Stimulated activated CD8-positive, alpha-beta memory T cell treated with anti-CD3 and anti-CD28 coated beads, Interleukin-15, amount 100 ng/mL, for 48 hours (primary cell): Measurements from ENCODE around the gene SEC14L3.
A peak's percentile ranks its signal among the peaks of the same experiment; 100 is the strongest.
"Not testable (repeated sequence)": the region's sequence is repeated elsewhere in the genome, so short reads cannot be mapped to it uniquely, and the experiment has no call there.

Experiments used
- DNase-seq, 2 donors: peaks; one replicate each; pipeline ENCODE4 v3.0.0-alpha.2; 2020; ENCODE audit warnings: low read depth in 2 of 2

SEC14L3 gene

DNA sequence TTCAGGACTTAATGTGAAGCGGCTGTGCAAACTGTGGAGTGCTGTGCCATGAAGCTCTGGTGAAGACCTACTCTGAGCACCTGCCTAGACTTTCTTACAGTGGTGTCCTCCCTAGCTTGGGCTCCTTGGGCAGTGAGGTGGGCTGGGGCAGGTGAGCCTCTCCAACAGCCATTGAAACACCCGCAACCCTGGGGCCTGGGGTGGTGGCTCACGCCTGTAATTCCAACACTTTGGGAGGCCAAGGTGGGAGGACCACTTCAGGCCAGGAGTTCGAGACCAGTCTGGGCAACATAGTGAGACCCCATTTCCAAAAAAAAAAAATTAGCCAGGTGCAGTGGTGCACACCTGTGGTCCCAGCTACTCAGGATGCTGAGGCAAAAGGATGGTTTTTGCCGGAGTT is 14.3 kb upstream of the SEC14L3 start:
- DNase-seq, result no peak

GRCh38 chr22:30485362-30485988 is 13.7 kb upstream of the SEC14L3 start:
- DNase-seq, result peak; percentile 54 to 59

DNA sequence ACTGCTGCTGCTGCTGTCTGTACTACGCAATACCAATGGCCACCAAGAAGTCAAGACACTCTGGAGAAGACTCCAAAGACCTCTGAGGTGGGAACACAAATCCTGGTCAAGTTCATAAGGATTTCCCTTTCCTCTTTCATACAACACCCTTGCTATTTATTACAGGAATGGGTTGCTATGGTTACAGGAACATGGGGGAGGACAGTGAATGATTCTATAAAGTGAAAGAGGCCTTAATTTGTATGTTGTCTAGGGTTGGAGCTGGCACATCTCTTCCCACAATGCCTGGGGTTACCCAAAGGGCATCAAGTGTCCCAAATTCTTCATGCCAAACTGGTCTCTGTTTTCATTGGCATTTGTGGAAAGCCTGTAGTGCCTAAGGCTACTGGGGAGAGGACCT is 11.4 kb upstream of the SEC14L3 start:
- DNase-seq, result no peak

GRCh38 chr22:30481711-30482110 is 9.9 kb upstream of the SEC14L3 start:
- DNase-seq, result no peak

GRCh38 chr22:30479981-30480380 is 8.2 kb upstream of the SEC14L3 start:
- no peak for DNase-seq

GRCh38 chr22:30474683-30475424 is 3.0 kb upstream of the SEC14L3 start:
- no peak for DNase-seq

- no peak for DNase-seq
These were observed 2.3 kb upstream of the SEC14L3 start for GRCh38 chr22:30474121-30474520.

- DNase-seq, result no peak
These were observed 1.3 kb upstream of the SEC14L3 start for GRCh38 chr22:30472994-30473720.

DNA sequence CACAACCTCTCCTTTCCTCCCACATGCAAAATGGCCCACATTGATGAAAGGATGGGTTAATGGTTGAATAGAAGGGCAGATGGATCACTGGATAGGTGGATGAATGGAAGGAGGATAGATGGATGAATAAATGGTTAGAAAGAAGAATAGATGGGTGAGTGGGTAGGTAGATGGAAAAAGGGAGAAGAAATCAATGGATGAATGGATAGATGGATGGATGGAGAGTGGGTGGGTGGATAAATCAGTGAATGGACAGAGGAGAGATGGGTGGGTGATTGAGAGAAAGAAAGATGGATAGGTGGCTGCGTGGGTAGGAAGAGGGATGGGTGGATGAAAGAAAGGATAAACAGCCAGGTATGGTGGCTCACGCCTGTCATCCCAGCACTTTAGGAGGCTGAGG is 1.2 kb downstream of the SEC14L3 start:
- DNase-seq, result no peak

DNA sequence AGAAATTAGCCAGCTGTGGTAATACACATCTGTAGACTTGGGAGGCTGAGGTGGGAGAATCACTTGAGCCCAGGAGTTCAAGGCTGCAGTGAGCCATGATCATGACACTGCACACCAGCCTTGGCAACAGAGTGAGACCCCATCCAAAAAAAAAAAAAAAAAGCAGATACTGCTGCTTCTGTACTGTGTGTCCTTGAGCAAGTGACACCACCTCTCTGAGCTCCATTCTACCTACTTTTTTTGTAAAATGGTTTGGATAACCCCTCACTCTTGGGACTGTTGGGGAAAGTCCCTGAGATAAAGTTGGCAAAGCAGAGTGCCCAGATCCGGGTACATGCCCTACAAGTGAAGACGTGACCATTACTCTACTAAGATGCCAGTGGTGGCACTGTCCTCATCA is 2.7 kb downstream of the SEC14L3 start:
- no peak for DNase-seq

GRCh38 chr22:30460555-30460954 is 11.3 kb downstream of the SEC14L3 start:
- not testable (repeated sequence) for DNase-seq

DNA sequence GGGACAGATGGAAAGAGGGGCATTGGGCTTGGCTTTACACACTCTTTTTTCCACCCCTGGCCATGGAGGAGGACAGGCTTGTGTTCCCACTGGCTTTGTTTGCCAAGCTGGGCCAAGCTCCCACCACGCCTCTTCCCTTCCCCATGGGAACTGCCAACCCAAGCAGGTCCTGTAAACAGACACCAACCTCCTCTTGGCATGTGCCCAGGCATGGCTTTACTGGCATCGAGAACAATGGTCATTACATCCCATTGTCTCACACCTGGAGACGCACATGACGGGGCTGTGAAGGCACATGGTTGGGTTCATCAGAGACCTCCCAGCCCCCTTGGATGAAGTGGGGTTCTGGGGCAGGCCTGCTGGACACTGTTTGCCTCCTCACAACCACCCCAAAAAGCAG is 11.7 kb downstream of the SEC14L3 start:
- DNase-seq, result no peak

DNA sequence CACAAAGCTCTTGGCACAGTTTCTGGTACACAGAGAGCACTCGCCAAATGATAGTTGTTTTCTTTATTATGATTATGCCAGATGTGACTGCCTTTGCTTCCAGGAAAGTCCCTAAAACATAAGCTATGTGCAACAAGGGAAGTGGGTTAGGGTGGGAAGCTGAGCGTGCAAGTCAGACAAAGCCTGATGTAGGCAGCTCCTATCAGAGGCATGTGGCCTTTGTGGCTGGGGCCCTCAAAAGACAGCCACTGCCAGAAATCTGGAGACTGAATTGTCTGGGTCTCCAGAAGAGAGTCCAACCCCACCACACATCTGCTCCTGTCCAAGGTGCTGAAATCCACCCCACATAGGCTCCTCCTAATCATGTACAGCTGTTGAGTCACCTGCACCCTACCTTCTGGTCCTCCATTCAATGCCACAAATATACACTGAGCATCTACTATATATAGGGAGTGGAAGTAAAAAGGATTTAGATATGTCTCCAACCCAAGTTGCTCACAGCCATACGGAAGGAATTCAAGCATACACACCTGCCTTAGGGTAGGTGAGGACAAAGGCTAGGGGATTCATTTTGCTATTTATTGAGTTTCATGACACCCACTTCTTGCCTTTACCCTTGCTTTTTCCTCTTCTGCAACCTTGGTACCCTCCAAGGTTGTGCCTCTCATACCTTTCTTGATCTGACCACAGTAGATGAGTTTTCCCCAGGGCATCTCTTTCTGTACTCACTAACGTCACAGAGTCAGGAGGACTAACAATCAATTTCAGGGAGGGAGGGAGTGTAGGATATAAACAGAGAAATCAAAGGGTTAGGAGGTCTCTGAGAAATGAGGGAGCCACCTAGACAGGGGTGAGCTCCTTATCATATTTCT is 12.4 kb downstream of the SEC14L3 start:
- DNase-seq, result no peak

DNA sequence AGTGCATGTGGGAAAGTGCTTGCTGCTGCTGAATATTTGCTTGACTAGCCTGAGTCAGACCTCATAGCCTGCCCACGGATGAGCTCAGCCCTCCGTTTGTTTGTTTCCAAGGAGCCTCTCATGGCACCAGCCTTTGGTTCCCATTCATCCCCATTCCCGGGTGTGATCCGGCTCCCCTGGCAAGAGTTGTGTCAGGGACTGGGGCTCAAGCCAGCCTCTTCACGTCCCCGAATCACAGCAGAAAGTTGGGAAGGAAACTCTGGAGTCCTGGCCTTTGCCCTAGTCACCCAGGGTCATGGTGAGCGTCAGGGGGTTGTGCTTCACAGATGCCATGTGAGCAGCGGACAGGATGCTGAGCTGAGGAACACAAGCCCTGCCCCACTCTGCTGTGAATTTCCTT is 13.8 kb downstream of the SEC14L3 start:
- no peak for DNase-seq

DNA sequence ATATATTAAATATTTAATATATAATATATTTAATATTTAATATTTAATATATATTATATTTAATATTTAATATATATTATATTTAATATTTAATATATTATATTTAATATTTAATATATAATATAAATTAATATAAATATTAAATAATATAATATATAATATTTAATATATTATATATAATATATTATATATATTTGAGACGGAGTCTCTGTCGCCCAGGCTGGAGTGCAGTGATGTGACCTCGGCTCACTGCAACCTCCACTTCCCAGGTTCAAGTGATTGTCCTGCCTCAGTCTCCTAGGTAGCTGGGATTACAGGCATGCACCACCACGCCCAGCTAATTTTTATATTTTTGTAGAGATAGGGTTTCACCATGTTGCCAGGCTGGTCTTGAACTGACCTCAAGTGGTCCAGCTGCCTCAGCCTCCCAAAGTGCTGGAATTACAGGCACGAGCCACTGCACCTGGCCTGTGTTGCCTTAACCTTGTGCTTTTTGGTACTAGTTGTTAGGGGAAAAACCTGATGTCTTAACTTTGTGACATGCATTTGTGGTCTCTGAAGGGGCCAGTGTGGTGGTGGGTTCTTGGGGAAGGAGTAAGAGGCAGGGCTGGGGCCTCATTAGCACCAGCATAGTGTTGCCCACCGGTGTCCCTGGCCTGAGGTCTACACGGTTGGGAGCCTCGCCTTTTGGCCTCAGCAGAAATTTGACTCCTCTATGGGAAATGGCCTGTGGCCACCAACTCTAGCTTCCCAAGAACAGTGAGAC is 16.6 kb downstream of the SEC14L3 start:
- DNase-seq, result no peak

DNA sequence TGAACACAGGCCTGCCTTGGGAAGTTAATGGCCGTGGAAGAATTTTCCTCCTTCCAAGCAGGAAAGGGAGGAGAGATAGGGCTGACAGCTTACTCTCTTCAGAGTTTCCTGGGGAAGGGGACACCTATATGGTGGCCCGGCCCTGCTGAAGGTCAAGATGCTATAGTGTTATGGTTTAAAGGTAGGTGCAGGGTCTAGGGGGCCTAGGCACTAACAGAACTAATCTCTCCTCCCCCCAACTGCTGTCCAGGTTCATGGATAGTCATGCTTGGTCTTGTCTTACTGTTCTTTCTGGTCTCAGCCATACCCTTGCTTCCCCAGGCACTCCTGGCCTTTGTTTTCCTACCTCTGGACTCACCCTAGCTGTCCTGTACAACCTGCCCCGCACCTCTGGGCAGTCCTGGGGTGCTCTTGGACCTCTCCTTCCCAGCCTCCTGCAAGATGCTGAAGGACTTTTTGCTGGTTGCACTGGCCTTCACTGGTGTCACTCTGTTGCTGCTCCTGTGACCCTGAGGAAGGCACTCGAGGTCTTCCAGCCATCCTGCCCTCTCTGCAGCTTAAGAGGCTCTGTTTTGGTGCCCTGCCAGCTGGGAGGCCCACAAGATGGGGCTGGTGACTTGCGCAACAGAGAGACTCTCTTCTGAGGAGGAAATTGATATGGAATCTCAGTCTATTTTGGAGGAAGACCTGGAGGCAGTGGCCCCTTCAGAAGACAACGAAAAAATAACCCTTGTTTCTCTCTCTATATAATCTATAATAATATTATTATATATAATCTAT is 17.9 kb downstream of the SEC14L3 start:
- DNase-seq, result no peak

DNA sequence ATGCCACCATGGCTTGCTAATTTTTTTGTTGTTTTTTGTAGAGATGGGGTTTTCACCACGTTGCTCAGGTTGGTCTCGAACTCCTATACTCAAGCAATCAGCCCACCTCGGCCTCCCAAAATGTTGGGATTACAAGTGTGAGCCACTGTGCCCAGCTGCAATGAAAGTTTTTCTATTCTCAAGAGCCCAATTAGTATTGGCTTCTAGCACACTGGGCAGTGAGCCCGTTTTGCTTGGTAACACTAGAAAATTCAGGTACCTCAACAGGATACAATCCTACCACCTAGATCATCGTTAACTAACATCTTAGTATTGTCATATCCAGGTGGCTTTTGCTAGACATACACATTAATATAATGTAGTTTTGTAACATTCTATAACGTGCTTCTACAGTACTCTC is 19.0 kb downstream of the SEC14L3 start:
- no peak for DNase-seq

DNA sequence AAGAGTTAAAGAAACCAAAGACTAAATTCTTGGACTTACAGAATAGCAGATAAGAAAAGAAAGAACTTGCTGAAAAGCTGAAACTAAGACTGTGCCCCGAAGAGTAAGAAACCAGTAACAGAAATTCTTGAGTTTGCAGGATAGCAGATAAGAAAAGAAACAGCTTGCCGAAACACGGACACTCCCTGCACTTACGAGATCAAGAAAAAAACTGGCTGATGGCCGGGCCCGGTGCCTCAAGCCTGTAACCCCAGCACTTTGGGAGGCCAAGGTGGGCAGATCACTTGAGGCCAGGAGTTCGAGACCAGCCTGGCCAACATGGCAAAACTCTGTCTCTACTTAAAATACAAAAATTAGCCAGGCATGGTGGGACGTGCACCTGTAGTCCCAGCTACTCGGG is 20.3 kb downstream of the SEC14L3 start:
- DNase-seq, result not testable (repeated sequence)

- DNase-seq, result no peak
These were observed 24.2 kb downstream of the SEC14L3 start for GRCh38 chr22:30447656-30448055.

- no peak for DNase-seq
These were observed 26.2 kb downstream of the SEC14L3 start for GRCh38 chr22:30445438-30446145.
